Measurements from ENCODE around the gene IBSP. TPM values are rescaled to one million over a fixed set of nuclear protein-coding genes. Genes with fewer than 3 reads are reported as not detected.

Gene IBSP
- total RNA-seq, 1 experiment from 2014 or later, result not detected

DNA sequence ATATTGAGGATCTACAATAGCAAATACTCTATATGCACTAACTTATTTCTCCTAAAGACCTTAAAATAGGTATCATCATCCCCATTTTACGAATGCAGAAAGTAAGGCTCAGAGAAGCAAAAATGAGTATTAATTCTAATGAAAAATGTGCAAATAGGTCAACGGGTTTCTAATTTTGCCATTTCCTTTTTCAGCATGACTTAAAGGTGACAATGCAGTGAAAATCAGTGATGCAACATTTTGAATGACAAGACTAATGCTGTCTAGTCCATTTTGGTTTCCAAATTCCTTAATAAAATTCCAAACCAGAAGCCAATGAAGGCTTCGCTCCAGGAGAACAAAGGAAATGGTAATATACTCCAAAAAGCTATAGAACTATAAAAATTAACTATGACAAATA, 37.0 kb upstream of the IBSP start:
- TF ChIP-seq, protein P1, sequence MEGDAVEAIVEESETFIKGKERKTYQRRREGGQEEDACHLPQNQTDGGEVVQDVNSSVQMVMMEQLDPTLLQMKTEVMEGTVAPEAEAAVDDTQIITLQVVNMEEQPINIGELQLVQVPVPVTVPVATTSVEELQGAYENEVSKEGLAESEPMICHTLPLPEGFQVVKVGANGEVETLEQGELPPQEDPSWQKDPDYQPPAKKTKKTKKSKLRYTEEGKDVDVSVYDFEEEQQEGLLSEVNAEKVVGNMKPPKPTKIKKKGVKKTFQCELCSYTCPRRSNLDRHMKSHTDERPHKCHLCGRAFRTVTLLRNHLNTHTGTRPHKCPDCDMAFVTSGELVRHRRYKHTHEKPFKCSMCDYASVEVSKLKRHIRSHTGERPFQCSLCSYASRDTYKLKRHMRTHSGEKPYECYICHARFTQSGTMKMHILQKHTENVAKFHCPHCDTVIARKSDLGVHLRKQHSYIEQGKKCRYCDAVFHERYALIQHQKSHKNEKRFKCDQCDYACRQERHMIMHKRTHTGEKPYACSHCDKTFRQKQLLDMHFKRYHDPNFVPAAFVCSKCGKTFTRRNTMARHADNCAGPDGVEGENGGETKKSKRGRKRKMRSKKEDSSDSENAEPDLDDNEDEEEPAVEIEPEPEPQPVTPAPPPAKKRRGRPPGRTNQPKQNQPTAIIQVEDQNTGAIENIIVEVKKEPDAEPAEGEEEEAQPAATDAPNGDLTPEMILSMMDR (IDR thresholded peaks at IDR 0.05; ENCODE audit: insufficient read depth in 1 of 2, low read depth in 1 of 2, low read length in 1 of 2, severe bottlenecking in 1 of 2, unreplicated experiment in 1 of 2), result no peak
- H3K36me3 Mint-ChIP-seq (ENCODE audit: insufficient read depth, unreplicated experiment), result no peaks in the 10 kb centered on the region
- POLR2A ChIA-PET, result no interaction called here
- Histone ChIP-seq H3K4me1 (no peaks in the 10 kb centered on the region), H3K4me3 (ENCODE audit: low read depth, low read length) (no peak overlapping the region), H3K9me3 (no peaks in the 10 kb centered on the region), H3K27me3 (replicated peaks; ENCODE audit: control insufficient read depth, insufficient read depth, low read length) (no peaks in the 10 kb centered on the region), H3K36me3 (ENCODE audit: control insufficient read depth, insufficient read depth, low read length) (no peaks in the 10 kb centered on the region)
- H3K27me3 Mint-ChIP-seq (ENCODE audit: insufficient read depth, unreplicated experiment), result peaks cover 10% of the 10 kb centered on the region
- no peak overlapping the region for H3K27ac Mint-ChIP-seq (ENCODE audit: unreplicated experiment)
- intact Hi-C loops (cut with micrococcal nuclease; ENCODE audit: unreplicated experiment), result no loop called here
- no TSS peak for BruUV-seq (replicated peaks)
- CTCF ChIA-PET, result no interaction called here
- no peak for DNase-seq
- no peaks in the 10 kb centered on the region for H3K9me3 Mint-ChIP-seq (ENCODE audit: unreplicated experiment)
- no peak overlapping the region for H3K4me3 Mint-ChIP-seq (ENCODE audit: unreplicated experiment)
- no peaks in the 10 kb centered on the region for H3K4me1 Mint-ChIP-seq (ENCODE audit: low read depth, unreplicated experiment)

DNA sequence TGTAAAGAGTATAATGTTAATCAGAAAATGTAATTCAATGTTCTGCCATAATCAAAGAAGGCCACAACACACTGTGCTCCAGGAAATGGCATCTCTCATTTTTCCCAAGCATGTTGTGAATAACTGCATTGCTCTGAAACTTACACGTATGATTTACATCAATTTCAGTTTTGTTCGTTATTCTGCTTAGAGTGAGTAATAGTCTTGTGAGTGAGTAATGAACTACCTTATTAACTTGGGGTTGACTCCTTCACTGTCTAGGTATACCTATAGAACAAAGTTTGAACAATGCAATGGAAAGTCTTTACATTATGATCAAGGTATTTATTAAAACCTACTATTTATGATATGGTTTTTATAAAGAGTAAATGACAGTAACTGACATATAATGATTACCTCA, 17.8 kb upstream of the IBSP start:
- no peak overlapping the region for H3K27ac Mint-ChIP-seq (ENCODE audit: unreplicated experiment)
- POLR2A ChIA-PET, result no interaction called here
- DNase-seq, result no peak
- BruUV-seq (replicated peaks), result no TSS peak
- Histone ChIP-seq H3K27me3 (replicated peaks; ENCODE audit: control insufficient read depth, insufficient read depth, low read length) (no peaks in the 10 kb centered on the region), H3K4me3 (ENCODE audit: low read depth, low read length) (no peak overlapping the region), H3K4me1 (no peaks in the 10 kb centered on the region), H3K9me3 (no peaks in the 10 kb centered on the region), H3K36me3 (ENCODE audit: control insufficient read depth, insufficient read depth, low read length) (no peaks in the 10 kb centered on the region)
- H3K9me3 Mint-ChIP-seq (ENCODE audit: unreplicated experiment), result no peaks in the 10 kb centered on the region
- intact Hi-C loops (cut with micrococcal nuclease; ENCODE audit: unreplicated experiment), result no loop called here
- peaks cover 5% of the 10 kb centered on the region for H3K27me3 Mint-ChIP-seq (ENCODE audit: insufficient read depth, unreplicated experiment)
- H3K4me1 Mint-ChIP-seq (ENCODE audit: low read depth, unreplicated experiment), result no peaks in the 10 kb centered on the region
- TF ChIP-seq, protein P1 (IDR thresholded peaks at IDR 0.05; ENCODE audit: insufficient read depth in 1 of 2, low read depth in 1 of 2, low read length in 1 of 2, severe bottlenecking in 1 of 2, unreplicated experiment in 1 of 2), result no peak
- CTCF ChIA-PET, result no interaction called here
- peaks cover 4% of the 10 kb centered on the region for H3K36me3 Mint-ChIP-seq (ENCODE audit: insufficient read depth, unreplicated experiment)
- no peak overlapping the region for H3K4me3 Mint-ChIP-seq (ENCODE audit: unreplicated experiment)

DNA sequence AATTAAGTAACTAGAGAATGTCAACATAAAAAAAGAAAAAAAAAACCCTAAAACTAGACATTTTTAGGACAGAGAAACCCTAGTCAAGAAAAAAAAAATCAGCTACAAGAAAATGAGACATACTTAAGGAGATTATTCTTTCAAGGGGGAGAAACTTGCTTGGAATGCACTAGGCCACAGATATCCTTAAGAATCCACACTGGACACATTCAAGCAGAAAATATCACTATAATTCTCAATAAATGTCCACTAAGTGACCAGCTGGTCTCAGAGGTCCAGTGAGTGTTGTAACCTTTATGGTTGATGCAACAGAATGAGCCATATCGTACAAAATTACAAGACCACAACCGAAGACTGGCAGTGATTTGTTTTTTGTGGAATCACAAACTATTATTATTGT, 15.6 kb upstream of the IBSP start:
- no TSS peak for BruUV-seq (replicated peaks)
- no peak for DNase-seq
- no peak overlapping the region for H3K4me3 Mint-ChIP-seq (ENCODE audit: unreplicated experiment)

More for the DNA sequence above, 15.6 kb upstream of the IBSP start:
- intact Hi-C loops (cut with micrococcal nuclease; ENCODE audit: unreplicated experiment), result no loop called here
- TF ChIP-seq, protein P1 (IDR thresholded peaks at IDR 0.05; ENCODE audit: insufficient read depth in 1 of 2, low read depth in 1 of 2, low read length in 1 of 2, severe bottlenecking in 1 of 2, unreplicated experiment in 1 of 2), result no peak
- H3K4me1 Mint-ChIP-seq (ENCODE audit: low read depth, unreplicated experiment), result no peaks in the 10 kb centered on the region
- H3K9me3 Mint-ChIP-seq (ENCODE audit: unreplicated experiment), result no peaks in the 10 kb centered on the region
- no peak overlapping the region for H3K4me3 ChIP-seq (ENCODE audit: low read depth, low read length)
- H3K27ac Mint-ChIP-seq (ENCODE audit: unreplicated experiment), result no peak overlapping the region
- H3K36me3 Mint-ChIP-seq (ENCODE audit: insufficient read depth, unreplicated experiment), result peaks cover 4% of the 10 kb centered on the region
- H3K36me3 ChIP-seq (ENCODE audit: control insufficient read depth, insufficient read depth, low read length), result no peaks in the 10 kb centered on the region
- peaks cover 5% of the 10 kb centered on the region for H3K27me3 Mint-ChIP-seq (ENCODE audit: insufficient read depth, unreplicated experiment)
- POLR2A ChIA-PET, result no interaction called here
- no peaks in the 10 kb centered on the region for H3K27me3 ChIP-seq (replicated peaks; ENCODE audit: control insufficient read depth, insufficient read depth, low read length)
- H3K9me3 ChIP-seq, result no peaks in the 10 kb centered on the region
- CTCF ChIA-PET, result no interaction called here
- H3K4me1 ChIP-seq, result no peaks in the 10 kb centered on the region

Measured in Caco-2 (cell line).